Calu3 (cell line): Measurements from ENCODE around the gene RIOK1. TPM values are rescaled to one million over a fixed set of nuclear protein-coding genes. Genes with fewer than 3 reads are reported as not detected.
"Not testable (repeated sequence)": the region's sequence is repeated elsewhere in the genome, so short reads cannot be mapped to it uniquely, and the experiment has no call there.

Source experiments
- BruUV-seq: library from RNA; stranded (reverse); fragments of 400-500 nt; replicated peaks from 2 replicates; lab custom pipeline; 2021; lab: Mats Ljungman, UMichigan
- CTCF ChIA-PET: fragments of 300-600 bp; sonication (Branson Sonifier 250); formaldehyde crosslinking; loops from one replicate; lab custom pipeline; 2022; ENCODE audit warnings: antibody characterized with exemption; lab: Charles Lee
- DNase-seq: peaks from one replicate; pipeline ENCODE4 v3.0.0; 2022
- H3K27ac Mint-ChIP-seq: one replicate; pipeline ENCODE4 v1.8.0; 2022; ENCODE audit warnings: mixed read lengths; ENCODE audit not compliant: unreplicated experiment
- H3K27me3 Mint-ChIP-seq: one replicate; pipeline ENCODE4 v1.8.0; 2022; ENCODE audit warnings: mixed read lengths; ENCODE audit not compliant: unreplicated experiment
- H3K36me3 Mint-ChIP-seq: one replicate; pipeline ENCODE4 v1.8.0; 2022; ENCODE audit warnings: mild to moderate bottlenecking, moderate library complexity, mixed read lengths; ENCODE audit not compliant: insufficient read depth, unreplicated experiment
- H3K4me1 Mint-ChIP-seq: one replicate; pipeline ENCODE4 v1.8.0; 2022; ENCODE audit warnings: mild to moderate bottlenecking, low read depth, mixed read lengths; ENCODE audit not compliant: unreplicated experiment
- H3K4me3 Mint-ChIP-seq: one replicate; pipeline ENCODE4 v1.8.0; 2022; ENCODE audit warnings: mild to moderate bottlenecking, low read depth, moderate library complexity, mixed read lengths; ENCODE audit not compliant: unreplicated experiment
- H3K9me3 Mint-ChIP-seq: one replicate; pipeline ENCODE4 v1.8.0; 2022; ENCODE audit warnings: low read depth, mixed read lengths; ENCODE audit not compliant: unreplicated experiment
- intact Hi-C: fragments of 100-400 bp; cut with micrococcal nuclease; formaldehyde crosslinking; loops from one replicate; pipeline ENCODE4 v1.10.0; 2022; ENCODE audit not compliant: unreplicated experiment
- total RNA-seq: library from RNA; stranded (reverse); gene quantifications from 2 replicates; pipeline ENCODE4 v1.2.3, GENCODE V29; 2022
- TF ChIP-seq, protein P1 (sequence below): fragments of 200-600 bp; IDR thresholded peaks from one replicate; pipeline ENCODE4 v1.8.0; 2022; ENCODE audit warnings: antibody characterized with exemption; ENCODE audit not compliant: unreplicated experiment

The RIOK1 gene
- total RNA-seq, 1 experiment from 2014 or later, result 13.3 TPM

DNA sequence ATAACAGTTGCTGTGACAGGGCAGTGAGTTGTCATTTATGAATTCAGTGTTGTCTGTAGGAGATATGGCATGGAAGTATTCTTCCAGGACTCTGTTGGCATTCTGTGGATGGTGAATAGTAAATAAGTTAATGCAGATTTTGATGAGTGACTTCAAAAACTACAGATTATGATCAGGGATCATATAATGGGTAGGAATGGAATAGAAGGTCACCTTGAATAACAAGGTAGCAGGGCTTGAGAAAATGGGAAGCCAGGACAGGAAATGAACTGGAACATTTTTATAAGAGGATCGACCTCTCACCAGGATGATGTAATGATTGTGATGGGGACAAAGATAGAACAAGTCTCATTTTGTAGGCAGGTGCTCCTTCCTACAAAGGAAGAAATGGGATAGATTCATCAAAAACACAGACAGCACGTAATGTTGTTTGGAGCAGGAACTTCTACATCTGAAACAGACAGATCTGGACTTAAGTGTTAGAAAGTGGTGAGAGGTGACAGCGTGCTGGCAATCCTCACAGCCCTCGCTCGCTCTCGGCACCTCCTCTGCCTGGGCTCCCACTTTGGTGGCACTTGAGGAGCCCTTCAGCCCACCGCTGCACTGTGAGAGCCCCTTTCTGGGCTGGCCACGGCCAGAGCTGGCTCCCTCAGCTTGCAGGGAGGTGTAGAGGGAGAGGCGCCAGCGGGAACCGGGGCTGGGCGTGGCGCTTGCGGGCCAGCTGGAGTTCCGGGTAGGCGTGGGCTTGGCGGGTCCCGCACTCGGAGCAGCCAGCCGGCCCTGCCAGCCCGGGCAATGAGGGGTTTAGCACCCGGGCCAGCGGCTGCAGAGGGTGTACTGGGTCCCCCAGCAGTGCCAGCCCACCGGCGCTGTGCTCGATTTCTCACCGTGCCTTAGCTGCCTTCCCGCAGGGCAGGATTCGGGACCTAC, 45.8 kb upstream of the RIOK1 start:
- CTCF ChIA-PET, result no interaction called here
- H3K9me3 Mint-ChIP-seq, result no peaks in the 10 kb centered on the region
- H3K27me3 Mint-ChIP-seq, result no peaks in the 10 kb centered on the region
- intact Hi-C loops, result no loop called here
- no peak overlapping the region for H3K27ac Mint-ChIP-seq
- H3K36me3 Mint-ChIP-seq, result no peaks in the 10 kb centered on the region
- peaks cover 8% of the 10 kb centered on the region for H3K4me1 Mint-ChIP-seq
- BruUV-seq, result no TSS peak
- DNase-seq, result no peak
- TF ChIP-seq, protein P1, sequence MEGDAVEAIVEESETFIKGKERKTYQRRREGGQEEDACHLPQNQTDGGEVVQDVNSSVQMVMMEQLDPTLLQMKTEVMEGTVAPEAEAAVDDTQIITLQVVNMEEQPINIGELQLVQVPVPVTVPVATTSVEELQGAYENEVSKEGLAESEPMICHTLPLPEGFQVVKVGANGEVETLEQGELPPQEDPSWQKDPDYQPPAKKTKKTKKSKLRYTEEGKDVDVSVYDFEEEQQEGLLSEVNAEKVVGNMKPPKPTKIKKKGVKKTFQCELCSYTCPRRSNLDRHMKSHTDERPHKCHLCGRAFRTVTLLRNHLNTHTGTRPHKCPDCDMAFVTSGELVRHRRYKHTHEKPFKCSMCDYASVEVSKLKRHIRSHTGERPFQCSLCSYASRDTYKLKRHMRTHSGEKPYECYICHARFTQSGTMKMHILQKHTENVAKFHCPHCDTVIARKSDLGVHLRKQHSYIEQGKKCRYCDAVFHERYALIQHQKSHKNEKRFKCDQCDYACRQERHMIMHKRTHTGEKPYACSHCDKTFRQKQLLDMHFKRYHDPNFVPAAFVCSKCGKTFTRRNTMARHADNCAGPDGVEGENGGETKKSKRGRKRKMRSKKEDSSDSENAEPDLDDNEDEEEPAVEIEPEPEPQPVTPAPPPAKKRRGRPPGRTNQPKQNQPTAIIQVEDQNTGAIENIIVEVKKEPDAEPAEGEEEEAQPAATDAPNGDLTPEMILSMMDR, result no peak
- no peak overlapping the region for H3K4me3 Mint-ChIP-seq

GRCh38 chr6:7344773-7345450, 44.7 kb upstream of the RIOK1 start:
- H3K9me3 Mint-ChIP-seq, H3K36me3 Mint-ChIP-seq, BruUV-seq, H3K27me3 Mint-ChIP-seq, H3K27ac Mint-ChIP-seq, DNase-seq, intact Hi-C loops, H3K4me3 Mint-ChIP-seq, H3K4me1 Mint-ChIP-seq: not testable (repeated sequence)
- CTCF ChIA-PET, result interaction anchor here (0.7 to 1.2 kb wide), 2 partner anchors 29 to 460 kb away, joined by 3 read pairs; no protein-coding TSS in a partner anchor

DNA sequence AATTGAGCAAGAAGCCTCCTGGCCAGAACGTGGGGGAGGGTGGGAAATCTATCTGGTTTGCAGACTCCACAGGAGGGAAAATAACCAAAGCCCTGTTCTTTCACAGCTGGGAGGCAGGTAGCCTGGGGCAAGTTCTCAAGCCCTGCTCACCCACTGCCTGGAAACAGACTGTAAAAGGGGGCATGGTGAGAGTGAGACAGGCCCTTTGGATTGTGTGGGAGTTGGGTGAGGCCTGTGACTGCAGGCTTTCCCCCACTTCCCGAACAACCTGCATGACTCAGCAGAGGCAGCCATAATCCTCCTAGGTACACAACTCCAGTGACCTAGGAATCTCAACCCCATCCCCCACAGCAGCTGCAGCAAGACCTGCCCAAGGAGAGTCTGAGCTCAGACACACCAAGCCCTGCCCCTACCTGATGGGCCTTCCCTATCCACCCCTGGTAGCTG, 42.0 kb upstream of the RIOK1 start:
- H3K4me3 Mint-ChIP-seq, BruUV-seq, H3K36me3 Mint-ChIP-seq, H3K4me1 Mint-ChIP-seq, CTCF ChIA-PET, H3K9me3 Mint-ChIP-seq, intact Hi-C loops: not testable (repeated sequence)
- Mint-ChIP-seq H3K27ac (peak overlapping the region; percentile 13), H3K27me3 (peaks cover 12% of the 10 kb centered on the region)
- DNase-seq, result peak; percentile 7

DNA sequence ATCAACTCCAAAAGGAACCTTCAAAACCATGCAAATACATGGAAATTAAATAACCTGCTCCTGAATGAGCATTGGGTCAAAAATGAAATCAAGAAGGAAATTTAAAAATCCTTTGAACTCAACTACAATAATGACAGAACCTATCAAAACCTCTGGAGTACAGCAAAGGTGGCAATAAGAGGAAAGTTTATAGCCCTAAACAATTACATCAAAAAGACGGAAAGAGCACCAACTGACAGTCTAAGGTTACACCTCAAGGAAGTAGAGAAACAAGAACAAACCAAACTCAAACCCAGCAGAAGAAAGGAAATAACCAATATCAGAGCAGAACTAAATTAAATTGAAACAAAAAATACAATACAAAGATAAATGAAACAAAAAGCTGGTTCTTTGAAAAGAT, 39.0 kb upstream of the RIOK1 start:
- H3K4me1 Mint-ChIP-seq, intact Hi-C loops, H3K9me3 Mint-ChIP-seq, H3K36me3 Mint-ChIP-seq, BruUV-seq, DNase-seq, H3K27ac Mint-ChIP-seq, CTCF ChIA-PET, H3K4me3 Mint-ChIP-seq: not testable (repeated sequence)
- H3K27me3 Mint-ChIP-seq, result peaks cover 12% of the 10 kb centered on the region

- H3K9me3 Mint-ChIP-seq, CTCF ChIA-PET, H3K27ac Mint-ChIP-seq, H3K4me3 Mint-ChIP-seq, DNase-seq, BruUV-seq, H3K4me1 Mint-ChIP-seq, H3K36me3 Mint-ChIP-seq, intact Hi-C loops: not testable (repeated sequence)
- peaks cover 12% of the 10 kb centered on the region for H3K27me3 Mint-ChIP-seq
Measured at GRCh38 chr6:7351916-7352315, 37.7 kb upstream of the RIOK1 start.

DNA sequence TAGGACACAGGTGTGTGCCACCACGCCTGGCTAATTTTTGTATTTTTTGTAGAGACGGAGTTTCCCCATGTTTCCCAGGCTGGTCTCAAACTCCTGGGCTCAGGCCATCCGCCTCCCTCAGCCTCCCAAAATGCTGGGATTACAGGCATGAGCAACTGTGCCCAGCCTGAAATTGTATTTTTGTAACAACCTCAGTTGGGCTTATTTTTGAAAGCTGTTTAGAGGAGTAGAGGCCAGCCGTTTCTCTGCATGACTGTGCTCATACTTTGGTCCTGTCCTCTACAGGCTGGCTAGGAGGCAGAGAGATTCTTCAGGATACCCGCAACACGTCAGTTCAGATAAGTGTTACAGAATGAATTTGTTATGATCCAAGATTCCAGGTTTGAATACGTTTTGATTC, 22.2 kb upstream of the RIOK1 start:
- Mint-ChIP-seq H3K4me1 (no peaks in the 10 kb centered on the region), H3K27ac (no peak overlapping the region), H3K36me3 (no peaks in the 10 kb centered on the region), H3K4me3 (no peak overlapping the region), H3K27me3 (no peaks in the 10 kb centered on the region), H3K9me3 (no peaks in the 10 kb centered on the region)
- intact Hi-C loops, result loop anchor here (10.0 kb wide), 1 partner anchor 977 kb away; no protein-coding TSS in a partner anchor
- BruUV-seq, result no TSS peak
- CTCF ChIA-PET, result interaction anchor here (0.7 kb wide), 1 partner anchor 35 kb away, joined by 5 read pairs; no protein-coding TSS in a partner anchor
- no peak for DNase-seq
- TF ChIP-seq, protein P1, result no peak
